ENCODE data around the gene COMP. TPM values are rescaled to one million over a fixed set of nuclear protein-coding genes. Genes with fewer than 3 reads are reported as not detected.

The COMP gene
- polyA plus RNA-seq, 2 of the 4 experiments (the other 2 are of a cell fraction) = not detected

- CTCF ChIA-PET = no interaction called here
- no peak overlapping the region for H3K4me2 ChIP-seq
- H3K4me1 ChIP-seq = peaks cover 15% of the 10 kb centered on the region; the same call in 2 of the 3 replicates
These were observed 30.4 kb downstream of the COMP start for GRCh38 chr19:18760440-18761383.

GRCh38 chr19:18759995-18760426 is 31.1 kb downstream of the COMP start:
- Histone ChIP-seq H3K27ac (no peak overlapping the region), H3K9me3 (no peaks in the 10 kb centered on the region), H3K4me3 (no peak overlapping the region), H3K4me1 (peaks cover 15% of the 10 kb centered on the region; the same call in 2 of the 3 replicates), H3K4me2 (no peak overlapping the region)
- WGBS (ENCODE audit: missing lambda C conversion rate) = no CpG with 5 or more reads among the region's 22 CpGs
- FAIRE-seq (no peak), ATAC-seq (no peak), DNase-seq (ENCODE audit: low read depth in 1 of 2, low spot score in 1 of 2) (no peak)
- CTCF ChIA-PET = no interaction called here
- POLR2A ChIA-PET = no interaction called here
- TF ChIP-seq MAX (IDR thresholded peaks at IDR 0.05) = no peak
- no peak for TF ChIP-seq EHMT2 (IDR thresholded peaks at IDR 0.05; ENCODE audit: low read depth)
- TF ChIP-seq CHD2 (IDR thresholded peaks at IDR 0.05; ENCODE audit: low read length, partially characterized antibody) = no peak
- TF ChIP-seq MAZ (IDR thresholded peaks at IDR 0.05; ENCODE audit: borderline replicate concordance, low read depth, low read length) = no peak
- TF ChIP-seq KDM1A (IDR thresholded peaks at IDR 0.05; ENCODE audit: low read depth) = no peak
- no peak for TF ChIP-seq CBX2 (IDR thresholded peaks at IDR 0.05; ENCODE audit: borderline replicate concordance, low read depth)
- TF ChIP-seq E2F6 (IDR thresholded peaks at IDR 0.05; ENCODE audit: borderline replicate concordance, low read depth) = no peak
- TF ChIP-seq CHD4 (IDR thresholded peaks at IDR 0.05; ENCODE audit: borderline replicate concordance) = no peak
- TF ChIP-seq BCL3 (IDR thresholded peaks at IDR 0.05) = no peak
- TF ChIP-seq HOXA7 (CRISPR knock-in tag; IDR thresholded peaks at IDR 0.05) = no peak
- no peak for TF ChIP-seq HOXB13 (CRISPR knock-in tag; IDR thresholded peaks at IDR 0.05; ENCODE audit: low read depth)
- TF ChIP-seq RFX5 (IDR thresholded peaks at IDR 0.05) = no peak

More at GRCh38 chr19:18760440-18761383, 30.4 kb downstream of the COMP start:
- DNase-seq (ENCODE audit: low read depth in 1 of 2, low spot score in 1 of 2) (no peak), ATAC-seq (no peak), FAIRE-seq (no peak)
- 90% methylated on average over 12 of the region's 27 CpGs for WGBS (ENCODE audit: missing lambda C conversion rate)
- H3K27ac ChIP-seq = no peak overlapping the region
- no peak overlapping the region for H3K4me3 ChIP-seq
- POLR2A ChIA-PET = no interaction called here
- H3K9me3 ChIP-seq = no peaks in the 10 kb centered on the region
- TF ChIP-seq KDM5A (IDR thresholded peaks at IDR 0.05) (no peak), JUNB (IDR thresholded peaks at IDR 0.05) (no peak), HOXB13 (CRISPR knock-in tag; IDR thresholded peaks at IDR 0.05; ENCODE audit: low read depth) (no peak), CBX2 (IDR thresholded peaks at IDR 0.05; ENCODE audit: borderline replicate concordance, low read depth) (no peak), ELK1 (IDR thresholded peaks at IDR 0.05; ENCODE audit: low read depth, low read length) (no peak), JUN (IDR thresholded peaks at IDR 0.05) (no peak), BHLHE40 (IDR thresholded peaks at IDR 0.05; ENCODE audit: low read depth, low read length) (no peak), CHD2 (IDR thresholded peaks at IDR 0.05; ENCODE audit: low read length, partially characterized antibody) (no peak), ESRRA (IDR thresholded peaks at IDR 0.05; ENCODE audit: borderline replicate concordance, low read length) (no peak), NR3C1 (IDR thresholded peaks at IDR 0.05) (no peak), CTCF (IDR thresholded peaks at IDR 0.05) (no peak), CEBPB (IDR thresholded peaks at IDR 0.05) (no peak), E2F6 (IDR thresholded peaks at IDR 0.05; ENCODE audit: borderline replicate concordance, low read depth) (no peak), TP53 (CRISPR knock-in tag; IDR thresholded peaks at IDR 0.05) (no peak), HEYL (CRISPR knock-in tag; IDR thresholded peaks at IDR 0.05) (no peak), KDM1A (IDR thresholded peaks at IDR 0.05; ENCODE audit: low read depth) (no peak), ZSCAN20 (CRISPR knock-in tag; IDR thresholded peaks at IDR 0.05) (no peak), MAZ (IDR thresholded peaks at IDR 0.05; ENCODE audit: borderline replicate concordance, low read depth, low read length) (no peak), ZNF302 (CRISPR knock-in tag; IDR thresholded peaks at IDR 0.05) (no peak), BCL3 (IDR thresholded peaks at IDR 0.05) (no peak)
